PFSK-1 (cell line): ENCODE data around the gene DISC1.

ENCODE experiments used
- FOXP2 ChIP-seq: optimal IDR thresholded peaks from 2 replicates; pipeline ENCODE3; 2011; ENCODE audit warnings: borderline replicate concordance, control low read depth, inconsistent platforms; ENCODE audit not compliant: insufficient read depth; ENCODE audit errors: extremely low read length, extremely low read depth
- POLR2AphosphoS5 ChIP-seq: IDR thresholded peaks from 2 replicates; pipeline ENCODE4 v1.6.1; 2012; ENCODE audit warnings: low read depth, mild to moderate bottlenecking, control low read depth, low read length, moderate library complexity
- SIN3A ChIP-seq: IDR thresholded peaks from 2 replicates; pipeline ENCODE4 v1.6.1; 2012; ENCODE audit warnings: mild to moderate bottlenecking, low read length, moderate library complexity, borderline replicate concordance; ENCODE audit not compliant: insufficient read depth
- TAF1 ChIP-seq: IDR thresholded peaks from 2 replicates; pipeline ENCODE4 v1.6.1; 2012; ENCODE audit warnings: low read length, control low read depth, borderline replicate concordance; ENCODE audit not compliant: insufficient read depth
- TF ChIP-seq, protein P1 (sequence below), 2 experiments: IDR thresholded peaks; 2 replicates each; pipeline versions ENCODE4 v1.6.1 to v1.8.0; 2011 to 2012; ENCODE audit warnings: low read depth in 2 of 2, low read length in 2 of 2, control low read depth in 1 of 2, inconsistent platforms in 1 of 2, mild to moderate bottlenecking in 1 of 2, moderate library complexity in 1 of 2; ENCODE audit not compliant: insufficient read depth in 1 of 2

Gene DISC1

DNA sequence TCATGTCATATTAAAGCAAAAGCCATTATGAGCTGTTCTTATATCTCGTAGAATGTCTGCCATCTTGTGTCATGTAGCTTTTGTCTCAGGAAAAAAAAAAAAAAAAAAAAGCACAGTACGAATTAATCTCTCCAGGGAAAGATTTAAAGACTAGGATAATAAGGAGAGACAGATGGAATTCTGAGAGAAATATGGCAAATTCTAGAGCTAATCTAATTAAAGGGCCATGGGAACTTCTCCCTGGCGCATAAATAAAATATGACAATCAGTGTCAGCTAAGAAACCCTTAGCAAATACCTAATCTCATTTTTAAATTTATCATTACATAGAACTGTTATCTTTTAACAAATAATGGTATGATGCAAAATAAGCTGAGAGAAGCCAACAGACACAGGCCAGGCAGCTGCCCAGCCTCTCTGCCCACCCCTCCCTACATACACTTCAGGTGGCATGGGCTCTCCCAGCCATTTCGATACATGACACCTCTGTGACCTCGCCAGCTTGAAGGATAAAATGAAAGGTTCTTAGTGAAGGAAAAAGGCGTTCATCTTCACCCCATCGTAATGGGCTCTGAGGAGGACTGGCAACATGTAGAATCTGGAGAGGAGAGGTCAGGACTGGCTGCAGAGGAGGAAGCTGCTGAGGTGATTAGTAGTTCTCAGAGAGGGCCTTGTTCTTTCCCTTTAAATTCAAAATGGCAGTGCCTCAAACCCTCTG lies 39.8 kb downstream of the DISC1 start:
- no peak for TF ChIP-seq SIN3A
- no peak for TF ChIP-seq TAF1

- TF ChIP-seq, protein P1, sequence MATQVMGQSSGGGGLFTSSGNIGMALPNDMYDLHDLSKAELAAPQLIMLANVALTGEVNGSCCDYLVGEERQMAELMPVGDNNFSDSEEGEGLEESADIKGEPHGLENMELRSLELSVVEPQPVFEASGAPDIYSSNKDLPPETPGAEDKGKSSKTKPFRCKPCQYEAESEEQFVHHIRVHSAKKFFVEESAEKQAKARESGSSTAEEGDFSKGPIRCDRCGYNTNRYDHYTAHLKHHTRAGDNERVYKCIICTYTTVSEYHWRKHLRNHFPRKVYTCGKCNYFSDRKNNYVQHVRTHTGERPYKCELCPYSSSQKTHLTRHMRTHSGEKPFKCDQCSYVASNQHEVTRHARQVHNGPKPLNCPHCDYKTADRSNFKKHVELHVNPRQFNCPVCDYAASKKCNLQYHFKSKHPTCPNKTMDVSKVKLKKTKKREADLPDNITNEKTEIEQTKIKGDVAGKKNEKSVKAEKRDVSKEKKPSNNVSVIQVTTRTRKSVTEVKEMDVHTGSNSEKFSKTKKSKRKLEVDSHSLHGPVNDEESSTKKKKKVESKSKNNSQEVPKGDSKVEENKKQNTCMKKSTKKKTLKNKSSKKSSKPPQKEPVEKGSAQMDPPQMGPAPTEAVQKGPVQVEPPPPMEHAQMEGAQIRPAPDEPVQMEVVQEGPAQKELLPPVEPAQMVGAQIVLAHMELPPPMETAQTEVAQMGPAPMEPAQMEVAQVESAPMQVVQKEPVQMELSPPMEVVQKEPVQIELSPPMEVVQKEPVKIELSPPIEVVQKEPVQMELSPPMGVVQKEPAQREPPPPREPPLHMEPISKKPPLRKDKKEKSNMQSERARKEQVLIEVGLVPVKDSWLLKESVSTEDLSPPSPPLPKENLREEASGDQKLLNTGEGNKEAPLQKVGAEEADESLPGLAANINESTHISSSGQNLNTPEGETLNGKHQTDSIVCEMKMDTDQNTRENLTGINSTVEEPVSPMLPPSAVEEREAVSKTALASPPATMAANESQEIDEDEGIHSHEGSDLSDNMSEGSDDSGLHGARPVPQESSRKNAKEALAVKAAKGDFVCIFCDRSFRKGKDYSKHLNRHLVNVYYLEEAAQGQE (IDR thresholded peaks at IDR 0.05; ENCODE audit: insufficient read depth in 1 of 2, low read depth in 2 of 2, low read length in 2 of 2), result no peak
- TF ChIP-seq FOXP2 (no peak), TAF1 (no peak), SIN3A (no peak), POLR2AphosphoS5 (no peak)
These were observed 40.5 kb downstream of the DISC1 start for GRCh38 chr1:231666937-231667608.

- TF ChIP-seq POLR2AphosphoS5, result no peak
These were observed 41.4 kb downstream of the DISC1 start for GRCh38 chr1:231667896-231668506.

- TF ChIP-seq POLR2AphosphoS5, result no peak
- TF ChIP-seq SIN3A, result no peak
- TF ChIP-seq, protein P1 (IDR thresholded peaks at IDR 0.05; ENCODE audit: insufficient read depth in 1 of 2, low read depth in 2 of 2, low read length in 2 of 2), result no peak
- no peak for TF ChIP-seq TAF1
- TF ChIP-seq FOXP2, result no peak
These were observed 42.2 kb downstream of the DISC1 start for GRCh38 chr1:231668826-231669225.

GRCh38 chr1:231670755-231671154 lies 44.2 kb downstream of the DISC1 start:
- no peak for TF ChIP-seq TAF1
- no peak for TF ChIP-seq POLR2AphosphoS5
- TF ChIP-seq, protein P1 (IDR thresholded peaks at IDR 0.05; ENCODE audit: insufficient read depth in 1 of 2, low read depth in 2 of 2, low read length in 2 of 2), result no peak
- no peak for TF ChIP-seq SIN3A
- TF ChIP-seq FOXP2, result no peak

DNA sequence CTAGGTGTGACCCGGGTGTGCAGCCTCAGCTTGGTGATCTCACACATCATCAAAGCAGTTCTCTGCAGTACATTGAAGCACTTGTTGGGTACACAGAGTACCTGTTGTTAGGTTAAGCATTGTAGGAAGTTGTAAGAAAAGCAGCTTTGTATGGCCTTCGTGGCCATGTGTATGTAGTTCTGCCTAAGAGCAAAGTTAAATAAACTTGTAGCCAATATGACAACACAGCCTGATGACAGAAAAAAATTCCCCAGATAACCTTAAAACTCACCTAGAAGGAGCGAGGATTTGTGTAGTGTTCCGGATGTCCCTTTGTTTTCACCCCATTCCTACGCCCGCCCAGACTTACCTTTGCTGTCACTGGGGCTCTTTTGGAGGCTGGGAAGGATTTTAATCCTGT lies 48.0 kb downstream of the DISC1 start:
- TF ChIP-seq FOXP2 (no peak), POLR2AphosphoS5 (no peak), SIN3A (no peak), TAF1 (no peak)
- TF ChIP-seq, protein P1 (IDR thresholded peaks at IDR 0.05; ENCODE audit: insufficient read depth in 1 of 2, low read depth in 2 of 2, low read length in 2 of 2), result no peak
